ENCODE data around the gene RAD51B.

The RAD51B gene

GRCh38 chr14:68468437-68469207 is 649.0 kb downstream of the RAD51B start:
- Histone ChIP-seq H3K4me3 (ENCODE audit: low read depth in 1 of 5, low read length in 5 of 5) (no peak overlapping the region), H3K4me1 (ENCODE audit: control insufficient read depth in 5 of 5, insufficient read depth in 5 of 5, low read length in 5 of 5) (peaks cover 5 to 25% (median 9%) of the 10 kb centered on the region in 5 donors), H3K36me3 (ENCODE audit: control insufficient read depth in 5 of 5, insufficient read depth in 5 of 5, low read length in 5 of 5) (no peaks in the 10 kb centered on the region), H3K27me3 (ENCODE audit: control insufficient read depth in 5 of 5, insufficient read depth in 4 of 5, low read length in 5 of 5) (no peaks in the 10 kb centered on the region), H3K27ac (ENCODE audit: low read depth, low read length) (no peak overlapping the region), H3K9ac (ENCODE audit: low read length in 5 of 5) (no peak overlapping the region), H3K9me3 (ENCODE audit: control insufficient read depth in 5 of 5, low read length in 5 of 5) (no peaks in the 10 kb centered on the region)

GRCh38 chr14:68469208-68469713 is 649.7 kb downstream of the RAD51B start:
- H3K9ac ChIP-seq (ENCODE audit: low read length in 5 of 5): no peak overlapping the region
- H3K4me3 ChIP-seq (ENCODE audit: low read depth in 1 of 5, low read length in 5 of 5): no peak overlapping the region
- no peak overlapping the region for H3K27ac ChIP-seq (ENCODE audit: low read depth, low read length)
- no peaks in the 10 kb centered on the region for H3K36me3 ChIP-seq (ENCODE audit: control insufficient read depth in 5 of 5, insufficient read depth in 5 of 5, low read length in 5 of 5)
- H3K27me3 ChIP-seq (ENCODE audit: control insufficient read depth in 5 of 5, insufficient read depth in 4 of 5, low read length in 5 of 5): no peaks in the 10 kb centered on the region
- H3K4me1 ChIP-seq (ENCODE audit: control insufficient read depth in 5 of 5, insufficient read depth in 5 of 5, low read length in 5 of 5): peaks cover 5 to 25% (median 9%) of the 10 kb centered on the region in 5 donors
- no peaks in the 10 kb centered on the region for H3K9me3 ChIP-seq (ENCODE audit: control insufficient read depth in 5 of 5, low read length in 5 of 5)

GRCh38 chr14:68470361-68470760 is 650.8 kb downstream of the RAD51B start:
- Histone ChIP-seq H3K4me1 (ENCODE audit: control insufficient read depth in 5 of 5, insufficient read depth in 5 of 5, low read length in 5 of 5) (peaks cover 5 to 25% (median 10%) of the 10 kb centered on the region in 5 donors), H3K27ac (ENCODE audit: low read depth, low read length) (no peak overlapping the region), H3K9ac (ENCODE audit: low read length in 5 of 5) (no peak overlapping the region), H3K36me3 (ENCODE audit: control insufficient read depth in 5 of 5, insufficient read depth in 5 of 5, low read length in 5 of 5) (no peaks in the 10 kb centered on the region), H3K9me3 (ENCODE audit: control insufficient read depth in 5 of 5, low read length in 5 of 5) (no peaks in the 10 kb centered on the region), H3K4me3 (ENCODE audit: low read depth in 1 of 5, low read length in 5 of 5) (no peak overlapping the region), H3K27me3 (ENCODE audit: control insufficient read depth in 5 of 5, insufficient read depth in 4 of 5, low read length in 5 of 5) (no peaks in the 10 kb centered on the region)

- Histone ChIP-seq H3K9ac (ENCODE audit: low read length in 5 of 5) (no peak overlapping the region), H3K27ac (ENCODE audit: low read depth, low read length) (no peak overlapping the region), H3K27me3 (ENCODE audit: control insufficient read depth in 5 of 5, insufficient read depth in 4 of 5, low read length in 5 of 5) (no peaks in the 10 kb centered on the region)
Measured at GRCh38 chr14:68471029-68471963, 651.7 kb downstream of the RAD51B start.

GRCh38 chr14:68471964-68472508 is 652.5 kb downstream of the RAD51B start:
- H3K4me3 ChIP-seq (ENCODE audit: low read depth in 1 of 5, low read length in 5 of 5): no peak overlapping the region
- H3K9ac ChIP-seq (ENCODE audit: low read length in 5 of 5): no peak overlapping the region
- H3K27me3 ChIP-seq (ENCODE audit: control insufficient read depth in 5 of 5, insufficient read depth in 4 of 5, low read length in 5 of 5): no peaks in the 10 kb centered on the region
- no peaks in the 10 kb centered on the region for H3K9me3 ChIP-seq (ENCODE audit: control insufficient read depth in 5 of 5, low read length in 5 of 5)
- no peaks in the 10 kb centered on the region for H3K36me3 ChIP-seq (ENCODE audit: control insufficient read depth in 5 of 5, insufficient read depth in 5 of 5, low read length in 5 of 5)
- peaks cover 5 to 30% (median 12%) of the 10 kb centered on the region in 5 donors for H3K4me1 ChIP-seq (ENCODE audit: control insufficient read depth in 5 of 5, insufficient read depth in 5 of 5, low read length in 5 of 5)
- H3K27ac ChIP-seq (ENCODE audit: low read depth, low read length): no peak overlapping the region

More at GRCh38 chr14:68471029-68471963, 651.7 kb downstream of the RAD51B start:
- Histone ChIP-seq H3K4me1 (ENCODE audit: control insufficient read depth in 5 of 5, insufficient read depth in 5 of 5, low read length in 5 of 5) (peaks cover 5 to 26% (median 10%) of the 10 kb centered on the region in 5 donors), H3K9me3 (ENCODE audit: control insufficient read depth in 5 of 5, low read length in 5 of 5) (no peaks in the 10 kb centered on the region), H3K4me3 (ENCODE audit: low read depth in 1 of 5, low read length in 5 of 5) (no peak overlapping the region), H3K36me3 (ENCODE audit: control insufficient read depth in 5 of 5, insufficient read depth in 5 of 5, low read length in 5 of 5) (no peaks in the 10 kb centered on the region)

GRCh38 chr14:68473069-68473468 is 653.5 kb downstream of the RAD51B start:
- Histone ChIP-seq H3K4me3 (ENCODE audit: low read depth in 1 of 5, low read length in 5 of 5) (no peak overlapping the region), H3K27ac (ENCODE audit: low read depth, low read length) (no peak overlapping the region), H3K9me3 (ENCODE audit: control insufficient read depth in 5 of 5, low read length in 5 of 5) (no peaks in the 10 kb centered on the region), H3K27me3 (ENCODE audit: control insufficient read depth in 5 of 5, insufficient read depth in 4 of 5, low read length in 5 of 5) (no peaks in the 10 kb centered on the region), H3K4me1 (ENCODE audit: control insufficient read depth in 5 of 5, insufficient read depth in 5 of 5, low read length in 5 of 5) (peaks cover 6 to 40% (median 22%) of the 10 kb centered on the region in 5 donors), H3K36me3 (ENCODE audit: control insufficient read depth in 5 of 5, insufficient read depth in 5 of 5, low read length in 5 of 5) (no peaks in the 10 kb centered on the region), H3K9ac (ENCODE audit: low read length in 5 of 5) (no peak overlapping the region)

- no peaks in the 10 kb centered on the region for H3K27me3 ChIP-seq (ENCODE audit: control insufficient read depth in 5 of 5, insufficient read depth in 4 of 5, low read length in 5 of 5)
- H3K9ac ChIP-seq (ENCODE audit: low read length in 5 of 5): no peak overlapping the region
- peaks cover 6 to 41% (median 22%) of the 10 kb centered on the region in 5 donors for H3K4me1 ChIP-seq (ENCODE audit: control insufficient read depth in 5 of 5, insufficient read depth in 5 of 5, low read length in 5 of 5)
- H3K4me3 ChIP-seq (ENCODE audit: low read depth in 1 of 5, low read length in 5 of 5): no peak overlapping the region
- H3K9me3 ChIP-seq (ENCODE audit: control insufficient read depth in 5 of 5, low read length in 5 of 5): no peaks in the 10 kb centered on the region
- H3K36me3 ChIP-seq (ENCODE audit: control insufficient read depth in 5 of 5, insufficient read depth in 5 of 5, low read length in 5 of 5): no peaks in the 10 kb centered on the region
- H3K27ac ChIP-seq (ENCODE audit: low read depth, low read length): no peak overlapping the region
Measured at GRCh38 chr14:68473794-68474193, 654.2 kb downstream of the RAD51B start.

- Histone ChIP-seq H3K4me1 (ENCODE audit: control insufficient read depth in 5 of 5, insufficient read depth in 5 of 5, low read length in 5 of 5) (peaks cover 6 to 36% (median 19%) of the 10 kb centered on the region in 5 donors), H3K27me3 (ENCODE audit: control insufficient read depth in 5 of 5, insufficient read depth in 4 of 5, low read length in 5 of 5) (no peaks in the 10 kb centered on the region), H3K27ac (ENCODE audit: low read depth, low read length) (no peak overlapping the region), H3K9me3 (ENCODE audit: control insufficient read depth in 5 of 5, low read length in 5 of 5) (no peaks in the 10 kb centered on the region), H3K36me3 (ENCODE audit: control insufficient read depth in 5 of 5, insufficient read depth in 5 of 5, low read length in 5 of 5) (no peaks in the 10 kb centered on the region), H3K9ac (ENCODE audit: low read length in 5 of 5) (no peak overlapping the region), H3K4me3 (ENCODE audit: low read depth in 1 of 5, low read length in 5 of 5) (no peak overlapping the region)
Measured at GRCh38 chr14:68474741-68475140, 655.2 kb downstream of the RAD51B start.

GRCh38 chr14:68475802-68476201 is 656.2 kb downstream of the RAD51B start:
- no peaks in the 10 kb centered on the region for H3K27me3 ChIP-seq (ENCODE audit: control insufficient read depth in 5 of 5, insufficient read depth in 4 of 5, low read length in 5 of 5)
- no peak overlapping the region for H3K27ac ChIP-seq (ENCODE audit: low read depth, low read length)

More at GRCh38 chr14:68475802-68476201, 656.2 kb downstream of the RAD51B start:
- H3K9ac ChIP-seq (ENCODE audit: low read length in 5 of 5): no peak overlapping the region
- H3K4me1 ChIP-seq (ENCODE audit: control insufficient read depth in 5 of 5, insufficient read depth in 5 of 5, low read length in 5 of 5): peaks cover 6 to 36% (median 19%) of the 10 kb centered on the region in 5 donors
- H3K36me3 ChIP-seq (ENCODE audit: control insufficient read depth in 5 of 5, insufficient read depth in 5 of 5, low read length in 5 of 5): no peaks in the 10 kb centered on the region
- H3K4me3 ChIP-seq (ENCODE audit: low read depth in 1 of 5, low read length in 5 of 5): no peak overlapping the region
- no peaks in the 10 kb centered on the region for H3K9me3 ChIP-seq (ENCODE audit: control insufficient read depth in 5 of 5, low read length in 5 of 5)
